Skin of body (tissue), 2 donors: ENCODE measurements around the gene STARD3NL. TPM values are rescaled to one million over a fixed set of nuclear protein-coding genes. Genes with fewer than 3 reads are reported as not detected.

Experiments used
- DNase-seq: peaks from one replicate; lab custom pipeline; 2025; lab: John Stamatoyannopoulos, UW
- total RNA-seq: library from RNA; depleted of rRNA; stranded (reverse); fragments of >200 nt; gene quantifications from one replicate; pipeline ENCODE4 v1.2.3, GENCODE V29; 2014

The STARD3NL gene
- total RNA-seq, 1 donor from 2014 or later: 22.0 TPM

- no peak for DNase-seq
These were observed 4.4 kb downstream of the STARD3NL start for GRCh38 chr7:38182450-38182849.

DNA sequence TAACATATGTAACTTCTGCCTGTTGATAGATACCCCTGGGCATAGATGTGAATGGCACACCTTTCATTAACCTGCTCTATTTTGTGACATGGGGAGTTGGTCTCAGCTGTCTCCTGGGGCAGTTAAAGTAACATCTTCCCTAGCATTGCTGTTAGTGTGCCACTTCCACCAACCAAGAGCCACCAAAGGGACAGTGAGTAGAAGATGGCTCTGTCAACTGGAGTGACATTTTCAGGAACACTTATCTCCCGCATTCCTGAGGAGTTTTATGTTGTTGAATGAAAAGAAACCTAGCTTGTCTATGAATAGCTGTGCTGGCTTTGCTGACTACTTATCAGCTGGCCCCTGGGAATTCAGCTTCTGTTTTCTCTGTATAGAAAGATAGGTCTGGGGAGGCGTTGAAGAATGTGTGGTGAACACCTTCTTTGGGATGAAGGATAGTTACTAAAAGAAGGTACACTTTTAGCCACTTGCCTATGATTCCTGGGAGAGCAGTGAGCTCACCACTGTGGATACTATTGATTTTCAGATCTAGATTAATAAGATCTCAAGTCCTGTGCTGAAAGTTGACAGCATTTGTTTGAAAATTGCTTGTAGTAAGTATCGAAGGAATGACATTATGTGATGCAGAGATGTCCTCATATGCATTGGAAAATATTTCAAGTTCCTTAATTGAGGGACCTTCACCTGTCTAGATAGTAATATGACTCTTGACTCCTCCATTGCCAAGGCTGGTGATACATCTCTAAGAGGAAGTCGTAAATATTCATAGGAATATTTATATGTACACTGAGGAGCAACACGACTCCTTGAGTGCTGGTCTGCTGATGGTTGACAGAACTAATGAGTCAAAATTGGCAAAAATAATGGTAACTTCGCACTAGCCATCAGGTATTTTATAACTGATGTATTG, 7.6 kb downstream of the STARD3NL start:
- DNase-seq: no peak

GRCh38 chr7:38186593-38187314, 8.7 kb downstream of the STARD3NL start:
- DNase-seq: no peak

DNA sequence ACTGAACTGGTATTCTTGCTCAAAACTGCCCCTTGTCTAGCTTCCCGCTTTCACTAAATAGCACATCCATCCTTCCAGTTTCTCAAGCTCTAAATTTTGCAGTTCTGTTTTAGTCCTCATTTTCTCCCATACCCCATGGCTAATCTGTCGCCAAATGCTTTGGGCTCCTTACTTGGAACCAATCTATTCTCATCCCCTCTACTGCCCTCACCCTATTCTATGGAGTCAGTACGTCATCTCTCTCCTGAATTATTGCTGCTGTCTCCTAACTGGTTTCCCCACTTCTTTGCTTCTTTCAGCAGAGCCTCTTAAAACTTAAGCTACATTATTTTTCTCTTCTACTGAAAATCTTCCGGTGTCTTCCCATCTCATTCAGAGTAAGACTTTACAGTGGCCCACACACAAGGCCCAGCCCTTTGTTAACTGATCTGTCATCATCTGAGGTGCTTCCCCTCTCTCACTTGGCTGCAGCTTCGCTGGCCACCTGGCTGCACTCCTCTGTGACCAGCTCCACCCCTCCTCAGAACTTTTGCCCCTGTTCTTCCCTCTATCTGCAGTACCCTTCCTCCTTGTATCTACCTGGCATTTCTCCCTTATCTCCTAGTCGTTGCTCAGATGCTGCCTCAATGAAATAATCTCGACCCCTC, 9.9 kb downstream of the STARD3NL start:
- DNase-seq: no peak

GRCh38 chr7:38189231-38189938, 11.3 kb downstream of the STARD3NL start:
- DNase-seq: no peak

DNA sequence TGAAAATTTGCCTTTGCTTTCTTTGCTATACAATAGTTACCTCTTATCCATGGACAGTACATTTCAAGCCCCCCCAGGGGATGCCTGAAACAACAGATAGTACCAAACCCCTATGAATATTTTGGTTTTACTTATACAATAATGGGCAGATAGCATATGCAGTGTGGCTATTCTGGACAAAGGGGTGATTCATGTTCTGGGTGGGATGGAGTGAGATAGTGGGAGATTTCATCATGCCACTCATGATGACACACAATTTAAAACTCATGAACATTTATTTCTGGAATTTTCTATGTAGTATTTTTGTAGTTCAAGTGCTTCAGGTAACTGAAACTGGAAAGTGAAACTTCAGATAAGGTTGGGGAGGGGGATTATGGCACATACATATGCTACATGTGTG, 12.0 kb downstream of the STARD3NL start:
- DNase-seq: no peak

DNA sequence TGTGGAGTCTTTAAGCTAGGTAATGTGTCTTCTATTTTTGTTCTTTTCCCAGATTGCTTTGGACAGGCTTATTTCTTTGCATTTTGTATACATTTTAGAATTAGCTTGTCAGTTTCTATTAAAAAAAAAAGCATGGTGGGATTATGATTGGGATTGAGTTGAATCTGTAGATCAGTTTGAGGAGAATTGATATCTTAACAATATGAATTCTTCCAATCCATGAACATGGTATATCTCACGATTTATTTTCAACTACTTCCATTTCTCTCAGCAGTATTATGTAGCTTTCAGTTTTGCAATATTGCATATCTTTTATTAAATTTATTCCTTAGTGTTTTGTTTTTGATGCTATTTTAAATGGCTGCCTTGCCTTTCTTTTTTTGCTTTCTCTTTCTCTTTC, 13.7 kb downstream of the STARD3NL start:
- DNase-seq: no peak

- no peak for DNase-seq
These were observed 14.3 kb downstream of the STARD3NL start for GRCh38 chr7:38192327-38192726.

- DNase-seq: no peak
These were observed 18.0 kb downstream of the STARD3NL start for GRCh38 chr7:38195804-38196595.

DNA sequence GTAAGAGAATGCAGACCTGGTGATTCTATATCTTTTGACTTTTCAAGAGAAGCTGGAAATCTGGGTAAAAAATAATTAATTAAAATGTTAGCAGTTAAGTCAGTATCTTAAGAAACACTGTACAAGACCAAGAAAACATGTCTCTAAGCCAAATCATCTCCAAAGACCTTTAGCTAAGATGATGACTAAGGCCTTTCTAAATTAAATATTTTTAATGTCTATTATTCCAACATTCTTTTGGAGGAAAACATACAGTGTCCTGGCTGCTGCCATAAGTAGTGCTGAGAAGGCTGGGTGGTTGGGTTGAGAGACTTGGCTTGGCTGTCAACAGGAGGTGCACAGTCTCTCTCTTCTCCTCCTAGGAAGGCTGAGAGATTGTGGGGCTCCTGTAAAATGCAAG, 20.3 kb downstream of the STARD3NL start:
- DNase-seq: no peak

GRCh38 chr7:38199154-38199553, 21.1 kb downstream of the STARD3NL start:
- DNase-seq: no peak

- DNase-seq: no peak
These were observed 21.7 kb downstream of the STARD3NL start for GRCh38 chr7:38199782-38200181.

DNA sequence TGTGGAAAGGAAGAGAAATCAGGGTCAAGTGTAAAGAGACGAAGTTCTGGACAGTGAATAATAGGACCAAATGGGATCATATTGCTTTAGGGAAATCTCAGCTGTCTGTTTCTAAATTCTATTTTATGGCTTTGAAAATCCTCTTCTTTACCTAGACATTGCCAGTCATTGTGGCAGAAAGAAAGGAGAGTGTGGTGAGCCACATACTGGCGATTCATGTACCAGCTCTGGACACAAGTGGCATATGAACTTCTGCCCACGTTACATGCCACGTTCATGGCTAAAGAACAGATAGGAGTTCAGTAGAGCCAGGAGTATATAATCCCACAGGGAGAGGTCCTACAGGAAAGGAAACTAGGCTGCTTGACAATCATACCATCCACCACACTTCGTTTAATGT, 28.0 kb downstream of the STARD3NL start:
- DNase-seq: no peak

- no peak for DNase-seq
These were observed 29.8 kb downstream of the STARD3NL start for GRCh38 chr7:38207843-38208242.

DNA sequence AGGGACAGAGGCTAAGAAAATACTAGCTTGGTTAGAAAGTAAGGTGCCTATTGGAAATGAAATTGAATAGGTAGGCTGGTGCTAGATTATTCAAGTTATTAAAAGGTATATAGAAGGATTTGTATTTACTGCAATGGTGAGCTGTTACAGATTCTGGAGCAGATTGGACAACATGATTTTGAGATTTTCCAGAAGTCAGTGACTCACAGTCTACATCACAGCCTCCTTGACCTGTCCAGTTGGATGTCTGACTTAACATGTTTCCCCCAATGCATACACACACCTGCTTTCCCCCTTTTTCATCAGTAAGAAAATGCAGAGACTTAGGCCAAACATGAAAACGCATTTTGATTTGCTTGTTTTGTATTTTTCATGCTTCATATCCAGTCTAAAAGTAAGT, 33.4 kb downstream of the STARD3NL start:
- DNase-seq: no peak

DNA sequence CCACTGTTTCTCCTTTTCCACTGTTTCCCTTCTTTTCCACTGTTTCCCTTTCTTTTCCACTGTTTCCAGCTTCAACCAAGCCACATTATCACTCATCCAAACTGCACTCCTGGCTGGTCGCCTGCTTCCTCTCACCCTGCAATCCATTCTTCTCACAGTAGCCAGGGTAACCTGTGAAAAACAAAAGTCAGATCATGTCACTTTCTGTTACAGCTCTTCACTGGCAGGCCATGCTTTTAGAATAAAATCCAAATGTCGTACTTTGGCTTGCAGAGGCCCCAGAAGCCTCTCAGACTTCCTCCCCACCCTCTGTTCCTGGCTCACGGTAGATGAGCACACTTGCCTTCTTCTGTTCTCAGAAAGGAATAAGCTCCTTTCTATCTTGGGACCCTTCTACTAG, 33.9 kb downstream of the STARD3NL start:
- DNase-seq: no peak

- no peak for DNase-seq
These were observed 37.1 kb downstream of the STARD3NL start for GRCh38 chr7:38215115-38215514.

DNA sequence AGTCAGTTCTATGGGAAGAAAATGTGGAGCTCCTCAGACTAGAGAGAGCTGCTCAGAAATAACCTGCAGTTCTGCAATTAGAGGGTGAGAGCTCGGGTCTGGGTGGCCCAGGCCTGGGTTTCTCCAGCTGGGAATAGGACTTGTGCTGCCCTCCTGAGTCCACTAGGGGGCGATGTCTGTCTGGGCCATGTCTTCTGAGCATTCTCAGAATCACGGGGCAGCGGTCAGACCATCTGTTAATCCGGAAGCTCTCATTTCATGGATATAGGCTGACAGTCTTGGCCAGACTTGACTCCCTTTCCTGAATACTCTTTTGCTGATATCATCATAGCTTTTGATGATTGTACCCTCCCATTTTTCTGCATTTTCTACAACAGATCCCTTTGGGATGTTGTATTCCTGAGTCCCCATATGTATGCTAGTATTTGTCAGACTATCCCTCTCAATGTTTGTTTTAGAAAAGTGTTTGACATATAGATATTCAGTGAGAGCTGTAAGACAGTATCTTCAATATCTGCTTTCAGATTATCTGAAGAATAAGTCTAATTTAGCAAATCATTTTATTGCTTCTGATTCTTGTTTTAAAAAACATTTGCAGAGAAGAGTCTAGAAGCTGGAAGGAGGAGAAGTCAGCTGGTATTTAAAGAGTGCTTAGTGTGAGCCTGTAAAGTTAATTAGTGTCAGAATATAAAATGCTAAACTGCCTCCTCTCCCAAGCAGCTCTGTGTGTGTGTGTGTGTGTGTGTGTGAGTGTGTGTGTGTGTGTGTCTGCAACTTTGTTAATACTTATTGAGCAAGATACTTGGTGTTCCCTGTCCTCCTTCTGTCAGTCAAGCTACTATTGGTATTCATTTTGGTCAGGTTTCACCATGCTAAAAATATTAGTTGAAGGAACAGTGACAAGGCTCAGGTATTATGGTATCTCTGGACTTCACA, 38.0 kb downstream of the STARD3NL start:
- DNase-seq: peak; percentile 84

GRCh38 chr7:38217672-38218071, 39.6 kb downstream of the STARD3NL start:
- DNase-seq: no peak

GRCh38 chr7:38220452-38220851, 42.4 kb downstream of the STARD3NL start:
- no peak for DNase-seq
